AG10803 (cell line): ENCODE measurements around the gene SLCO3A1.

Experiments used
- DNase-seq: peaks from one replicate; pipeline ENCODE4 v3.0.0; 2010; ENCODE audit warnings: low read depth
- H3K4me3 ChIP-seq: 2 replicates; pipeline ENCODE4 v1.5.1; 2011; ENCODE audit warnings: mild to moderate bottlenecking, low read length, control low read depth
- CTCF ChIP-seq: conservative IDR thresholded peaks from 2 replicates; pipeline ENCODE4 v1.5.1; 2011; ENCODE audit warnings: mild to moderate bottlenecking, low read length, control low read depth, inconsistent platforms

SLCO3A1 gene

GRCh38 chr15:91857224-91857585 is 3.7 kb downstream of the SLCO3A1 start:
- DNase-seq = no peak
- H3K4me3 ChIP-seq = no peak overlapping the region
- TF ChIP-seq CTCF = no peak

DNA sequence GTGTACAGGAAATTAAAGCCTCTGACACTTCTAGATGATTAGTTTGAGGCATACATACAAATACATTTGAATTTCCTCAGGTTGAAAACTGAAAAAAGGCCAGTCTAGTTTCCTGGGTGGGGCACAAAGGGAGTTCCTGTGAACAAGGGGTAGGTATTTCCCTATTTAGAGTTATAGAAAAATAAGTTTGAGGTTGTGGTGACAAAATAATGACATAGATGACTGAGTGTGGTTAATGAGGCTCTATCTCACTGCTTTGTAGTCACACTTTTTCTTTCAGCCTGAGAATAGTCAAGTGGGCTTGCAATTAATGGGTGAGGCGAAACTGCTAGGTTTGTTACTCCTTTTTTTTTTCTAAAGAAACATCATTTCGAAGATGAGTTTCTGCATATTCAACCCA is 4.3 kb downstream of the SLCO3A1 start:
- H3K4me3 ChIP-seq = no peak overlapping the region
- no peak for DNase-seq
- no peak for TF ChIP-seq CTCF

- no peak for TF ChIP-seq CTCF
- no peak overlapping the region for H3K4me3 ChIP-seq
- no peak for DNase-seq
These were observed 7.0 kb downstream of the SLCO3A1 start for GRCh38 chr15:91860498-91860897.

DNA sequence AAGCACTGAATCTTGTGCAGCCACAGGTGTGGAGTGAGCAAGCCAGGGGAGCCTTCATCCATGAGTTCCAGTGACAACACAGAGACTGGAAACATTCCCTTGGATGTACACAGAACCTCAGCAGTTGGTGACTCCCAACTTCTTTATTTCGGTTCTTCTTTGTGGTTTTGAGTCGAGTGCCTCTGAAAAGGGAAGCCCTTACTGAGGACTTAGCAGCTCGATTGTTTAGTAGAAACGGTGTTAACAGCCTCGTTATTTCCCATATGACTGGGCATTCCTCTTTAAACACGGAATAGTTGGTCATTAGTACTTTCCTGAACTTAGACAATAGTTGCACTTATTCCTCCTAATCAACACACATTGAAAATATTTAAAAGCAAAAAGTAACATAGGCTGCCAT is 7.7 kb downstream of the SLCO3A1 start:
- H3K4me3 ChIP-seq = no peak overlapping the region
- no peak for TF ChIP-seq CTCF
- no peak for DNase-seq

GRCh38 chr15:91862891-91863504 is 9.5 kb downstream of the SLCO3A1 start:
- H3K4me3 ChIP-seq = no peak overlapping the region
- DNase-seq = no peak
- TF ChIP-seq CTCF = no peak

- TF ChIP-seq CTCF = no peak
- H3K4me3 ChIP-seq = no peak overlapping the region
- no peak for DNase-seq
These were observed 10.2 kb downstream of the SLCO3A1 start for GRCh38 chr15:91863621-91864255.

DNA sequence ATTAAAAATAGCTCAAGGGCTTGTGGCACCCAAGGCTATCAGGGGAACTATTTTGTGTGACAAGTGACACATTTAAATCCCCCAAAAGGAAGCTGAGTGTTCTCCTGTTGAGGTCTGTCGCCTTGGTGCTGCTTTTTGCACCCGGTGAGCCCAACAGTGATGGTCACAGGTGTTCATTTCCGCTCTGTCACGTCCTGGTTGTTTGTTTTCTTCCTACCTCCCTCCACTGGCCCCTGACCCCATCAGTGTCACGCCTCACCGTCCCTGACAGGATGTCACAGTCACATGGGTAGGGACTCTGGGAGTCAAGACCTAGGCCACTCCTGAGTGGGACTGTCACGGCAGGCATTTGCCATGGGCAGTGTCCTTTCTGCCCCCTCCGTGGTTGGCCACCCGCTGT is 11.2 kb downstream of the SLCO3A1 start:
- DNase-seq = no peak
- no peak overlapping the region for H3K4me3 ChIP-seq
- no peak for TF ChIP-seq CTCF
